ENCODE results near the gene UACA.

The UACA gene

DNA sequence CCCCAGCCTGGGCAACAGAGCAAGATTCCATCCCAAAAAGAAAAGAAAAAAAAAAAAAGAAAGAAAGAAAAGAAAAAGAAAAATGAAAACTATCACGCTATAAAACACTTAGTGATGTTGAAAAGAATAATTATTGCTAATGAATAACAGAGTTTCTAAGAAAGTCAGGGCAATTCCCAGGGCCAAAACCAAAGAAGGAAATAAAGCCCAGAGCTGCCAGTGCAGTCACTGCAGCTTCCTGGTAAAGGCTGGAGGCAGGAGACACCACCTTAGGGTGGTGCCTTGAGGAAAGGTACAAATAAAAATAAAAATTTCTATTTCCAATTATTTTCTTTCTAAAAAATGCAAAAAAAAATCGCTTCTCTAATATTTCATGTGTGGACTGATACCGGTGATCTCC lies 19.7 kb upstream of the UACA start:
- DNase-seq (ENCODE audit: low read depth, low spot score): no peak

DNA sequence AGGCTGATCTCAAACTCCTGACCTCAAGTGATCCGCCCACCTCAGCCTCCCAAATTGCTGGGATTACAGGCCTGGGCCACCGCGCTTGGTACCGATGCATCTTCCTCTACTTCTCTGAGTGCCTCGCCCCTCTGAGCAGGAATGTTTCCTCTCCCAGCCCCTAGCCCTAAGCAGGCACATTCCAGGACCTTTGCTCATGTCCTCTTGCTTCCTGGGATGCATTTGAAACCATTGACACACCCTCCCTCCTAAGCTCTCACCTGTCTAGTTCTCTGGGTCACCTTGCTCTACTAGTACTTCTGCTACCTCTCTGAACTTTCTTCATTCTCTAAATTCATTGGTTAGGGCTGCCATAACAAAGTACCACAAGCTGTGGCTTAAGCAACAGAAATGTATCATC lies 17.9 kb upstream of the UACA start:
- no peak for DNase-seq (ENCODE audit: low read depth, low spot score)

DNA sequence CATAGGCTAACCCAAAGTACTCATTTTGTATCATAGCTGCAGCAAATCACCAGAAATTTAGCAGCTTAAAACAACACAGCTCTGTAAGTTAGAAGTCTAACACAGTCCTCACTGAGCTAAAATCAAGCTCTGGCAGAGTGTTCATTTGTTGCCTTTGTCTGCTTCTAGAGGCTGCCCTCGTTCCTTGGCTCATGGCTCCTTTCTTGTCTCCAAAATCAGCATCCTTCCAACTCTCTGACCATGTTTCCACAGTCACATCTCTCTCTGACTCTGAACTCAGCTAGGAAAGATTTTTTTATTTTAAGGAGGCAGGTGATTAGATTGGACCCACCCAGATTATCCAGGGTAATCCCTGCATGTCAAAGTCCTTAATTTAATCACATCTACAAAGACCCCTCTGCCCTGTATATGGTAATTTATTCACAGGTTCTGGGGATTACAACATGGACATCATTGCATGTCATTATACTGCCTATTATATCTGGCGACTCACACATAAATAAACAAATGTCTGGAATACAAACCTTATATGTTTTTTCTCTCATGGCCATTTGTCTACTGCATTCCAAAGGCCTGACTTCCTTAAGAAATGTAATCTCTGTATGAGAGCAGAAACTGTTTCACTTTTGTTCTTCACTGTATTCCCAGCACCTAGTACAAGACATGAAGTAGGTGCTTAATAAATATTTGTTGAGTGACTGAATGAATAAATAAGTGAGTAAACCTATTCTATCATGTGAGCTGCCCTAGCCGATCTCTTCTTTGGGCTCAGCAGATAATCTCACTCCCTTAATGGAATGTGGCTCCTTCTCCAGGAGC lies 15.1 kb upstream of the UACA start:
- DNase-seq (ENCODE audit: low read depth, low spot score): no peak

DNA sequence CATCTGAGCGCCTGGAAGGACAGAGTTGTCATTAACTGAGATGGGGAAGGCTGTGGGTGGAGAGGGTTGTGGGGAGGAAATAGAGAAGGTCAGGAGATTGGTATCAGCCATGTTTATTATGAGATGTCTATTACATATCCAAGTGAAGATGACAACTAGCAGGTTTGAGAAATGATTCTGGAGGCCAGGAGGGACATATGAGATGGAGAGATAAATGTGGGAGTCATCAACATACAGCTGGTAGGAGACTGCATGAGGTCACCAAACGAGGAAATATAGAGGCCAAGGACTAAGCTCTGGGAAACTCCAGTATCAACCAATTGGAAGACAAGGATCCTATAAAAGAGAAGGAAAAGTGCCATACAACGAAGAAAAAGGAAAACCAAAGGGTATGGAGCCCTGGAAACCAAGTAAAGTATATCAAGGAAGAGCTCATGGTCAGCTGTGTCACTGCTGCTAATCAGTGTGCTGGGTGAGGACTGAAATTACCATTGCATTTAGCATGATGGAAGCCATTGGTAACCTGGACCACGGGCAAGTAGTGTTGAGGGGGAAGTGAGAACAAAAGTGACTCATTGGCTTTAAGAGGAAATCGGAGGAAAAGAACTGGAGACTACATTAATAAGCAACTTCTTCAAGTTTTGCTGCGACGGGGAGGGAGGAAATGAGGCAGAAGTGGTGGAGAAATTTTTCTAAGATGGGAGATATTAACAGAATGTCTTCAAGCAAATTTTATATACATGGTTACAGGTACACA lies 14.0 kb upstream of the UACA start:
- no peak for DNase-seq (ENCODE audit: low read depth, low spot score)

DNA sequence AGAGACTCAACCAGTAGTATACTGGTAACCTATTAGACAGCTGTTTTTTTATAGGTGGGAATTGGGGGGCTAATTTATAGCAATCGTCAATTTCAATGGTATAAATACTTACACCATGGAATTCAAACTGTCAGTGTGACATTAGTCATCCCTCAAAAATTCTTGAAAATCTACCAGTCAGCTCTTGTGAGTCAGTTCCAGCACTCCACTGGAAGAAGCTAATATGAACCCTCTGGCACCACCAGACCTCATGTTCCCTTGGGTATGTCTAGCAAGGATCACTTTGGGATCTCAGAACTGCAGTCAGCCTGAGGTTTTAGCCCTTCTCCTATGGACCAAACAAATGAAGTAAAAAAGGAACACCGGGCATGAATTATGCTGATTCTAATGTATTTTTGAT lies 11.8 kb upstream of the UACA start:
- no peak for DNase-seq (ENCODE audit: low read depth, low spot score)

DNA sequence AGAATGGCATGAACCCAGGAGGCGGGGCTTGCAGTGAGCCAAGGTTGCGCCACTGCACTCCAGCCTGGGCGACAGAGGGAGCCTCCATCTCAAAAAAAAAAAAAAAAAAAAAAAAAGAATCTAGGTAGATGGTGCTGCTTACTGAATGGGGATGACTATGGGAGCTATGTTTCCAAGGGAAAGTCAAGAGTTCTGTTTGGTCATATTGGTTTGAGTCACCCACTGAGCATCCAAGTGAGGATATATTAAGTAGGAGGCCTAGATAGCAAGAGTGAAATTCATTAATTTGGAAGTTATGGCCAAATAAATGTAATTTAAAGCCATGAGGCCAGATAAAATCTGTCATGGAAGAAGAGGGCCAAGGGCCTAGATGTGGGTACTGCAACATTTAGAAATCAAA lies 9.0 kb upstream of the UACA start:
- no peak for DNase-seq (ENCODE audit: low read depth, low spot score)

DNA sequence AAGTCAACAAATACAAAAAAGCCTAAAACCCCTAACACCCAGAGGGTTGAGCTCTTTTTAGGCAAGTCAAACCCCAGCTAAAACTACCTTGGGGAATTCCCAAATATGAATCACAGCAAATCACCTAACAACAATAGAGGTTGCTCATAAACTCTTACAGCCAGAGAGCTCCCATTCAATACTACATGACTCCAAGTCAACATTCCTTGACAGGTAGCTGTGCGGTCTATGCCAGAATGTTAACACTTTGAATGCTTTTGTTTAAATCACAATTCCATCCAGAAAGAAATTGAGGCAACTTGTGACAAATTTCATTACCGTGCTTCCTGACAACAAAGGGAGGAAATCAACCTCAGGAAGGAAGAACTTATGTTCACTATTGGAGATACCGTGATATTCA lies 7.5 kb upstream of the UACA start:
- no peak for DNase-seq (ENCODE audit: low read depth, low spot score)

DNA sequence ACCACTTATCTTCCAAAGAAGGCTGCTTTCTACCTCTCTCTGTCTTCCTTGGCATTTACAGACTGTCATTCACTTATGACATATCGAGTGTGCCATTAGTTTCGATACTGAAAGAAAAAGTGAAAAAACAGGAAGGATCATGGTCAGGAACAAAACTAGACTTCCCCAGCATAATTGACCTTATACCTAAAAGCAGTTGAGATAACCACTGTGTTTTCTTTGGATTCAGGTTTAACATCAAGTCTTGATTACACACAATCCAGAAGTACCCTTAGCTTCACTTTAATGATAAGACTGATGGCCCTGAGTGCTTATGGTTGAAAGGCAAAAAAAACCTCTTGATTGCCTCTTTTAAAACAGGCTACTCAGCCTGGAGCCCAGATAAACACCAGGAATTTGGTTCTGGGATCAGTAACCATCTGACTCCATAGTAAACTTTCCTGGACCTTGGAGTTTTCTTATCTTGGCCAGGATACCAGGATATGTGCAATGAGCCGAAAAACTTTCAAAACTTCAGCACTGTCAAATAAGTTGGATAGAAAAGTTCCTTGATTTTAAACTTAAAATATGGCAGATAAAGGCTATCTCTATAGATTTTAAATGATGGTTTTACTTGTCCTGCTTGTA lies 5.0 kb upstream of the UACA start:
- DNase-seq (ENCODE audit: low read depth, low spot score): no peak

DNA sequence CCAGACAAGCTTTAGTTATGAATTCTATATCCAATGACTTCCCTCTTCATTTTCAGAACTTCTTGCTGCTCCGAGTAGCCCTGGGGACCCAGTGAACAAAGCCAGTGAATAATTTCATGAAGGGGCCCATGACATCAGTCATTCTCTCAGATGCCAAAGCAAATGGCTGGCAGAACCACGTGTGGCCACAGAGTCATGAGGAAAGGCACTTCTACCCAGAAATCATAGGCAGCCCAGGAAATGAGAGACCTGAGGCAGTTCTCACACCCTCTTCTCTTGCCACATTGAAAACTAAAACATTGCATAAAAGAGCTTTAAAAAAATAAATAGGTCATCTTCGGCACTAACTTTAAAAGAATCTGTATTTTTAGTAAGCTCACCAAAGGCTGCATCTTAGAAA lies 4.3 kb upstream of the UACA start:
- no peak for DNase-seq (ENCODE audit: low read depth, low spot score)

DNA sequence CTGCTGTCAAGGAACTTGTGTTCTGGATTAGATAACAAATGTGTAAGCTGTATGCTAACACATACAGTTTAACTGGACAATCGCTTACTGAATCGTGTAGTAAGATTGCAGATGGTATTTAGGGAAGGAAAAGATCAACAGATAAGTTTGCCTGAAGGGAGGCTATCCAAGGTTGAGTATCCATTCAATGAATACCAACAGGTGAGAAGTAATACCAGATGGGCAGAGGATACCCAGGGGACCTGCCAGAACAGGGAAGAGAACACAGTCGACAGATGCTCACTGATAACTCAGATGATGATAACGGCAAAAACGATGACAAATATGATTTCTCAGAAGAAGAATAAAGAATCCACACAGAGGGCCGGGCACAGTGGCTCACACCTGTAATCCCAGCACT lies 3.2 kb upstream of the UACA start:
- DNase-seq (ENCODE audit: low read depth, low spot score): no peak

DNA sequence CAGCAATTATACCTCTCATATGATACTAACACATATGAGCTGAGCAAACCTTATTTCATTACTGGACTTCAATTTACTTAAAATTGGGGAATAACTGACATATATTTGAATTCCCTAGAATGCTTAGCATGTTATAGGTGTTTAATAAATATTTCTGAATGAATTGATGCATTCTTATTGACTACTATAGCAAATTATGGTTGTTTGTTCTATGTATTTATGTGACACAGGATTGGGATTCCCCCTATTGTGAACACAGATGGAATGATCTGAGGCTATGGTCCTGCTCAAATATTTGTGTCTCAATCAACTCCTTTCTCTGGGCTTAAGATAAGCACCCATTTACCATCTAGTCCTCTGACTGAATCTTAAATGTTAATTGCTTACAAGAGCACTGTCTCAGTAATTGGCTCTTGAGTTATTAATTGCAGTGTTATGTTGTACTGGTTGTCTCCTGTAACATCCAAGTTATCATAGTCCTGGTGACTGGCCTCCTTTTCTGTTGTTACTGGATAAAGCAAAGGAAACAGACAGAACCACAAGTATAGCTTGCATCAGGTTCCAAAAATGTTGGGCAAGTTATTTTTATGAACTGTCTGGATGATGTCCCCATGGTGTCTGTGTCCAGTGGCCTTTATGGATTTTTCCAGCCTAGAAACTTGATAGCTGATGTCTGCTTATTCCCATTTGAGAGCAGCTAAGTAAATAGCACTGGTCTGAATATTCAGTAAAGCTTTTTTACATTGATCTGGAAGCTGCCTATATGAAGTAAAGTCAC lies 2.3 kb upstream of the UACA start:
- no peak for DNase-seq (ENCODE audit: low read depth, low spot score)

DNA sequence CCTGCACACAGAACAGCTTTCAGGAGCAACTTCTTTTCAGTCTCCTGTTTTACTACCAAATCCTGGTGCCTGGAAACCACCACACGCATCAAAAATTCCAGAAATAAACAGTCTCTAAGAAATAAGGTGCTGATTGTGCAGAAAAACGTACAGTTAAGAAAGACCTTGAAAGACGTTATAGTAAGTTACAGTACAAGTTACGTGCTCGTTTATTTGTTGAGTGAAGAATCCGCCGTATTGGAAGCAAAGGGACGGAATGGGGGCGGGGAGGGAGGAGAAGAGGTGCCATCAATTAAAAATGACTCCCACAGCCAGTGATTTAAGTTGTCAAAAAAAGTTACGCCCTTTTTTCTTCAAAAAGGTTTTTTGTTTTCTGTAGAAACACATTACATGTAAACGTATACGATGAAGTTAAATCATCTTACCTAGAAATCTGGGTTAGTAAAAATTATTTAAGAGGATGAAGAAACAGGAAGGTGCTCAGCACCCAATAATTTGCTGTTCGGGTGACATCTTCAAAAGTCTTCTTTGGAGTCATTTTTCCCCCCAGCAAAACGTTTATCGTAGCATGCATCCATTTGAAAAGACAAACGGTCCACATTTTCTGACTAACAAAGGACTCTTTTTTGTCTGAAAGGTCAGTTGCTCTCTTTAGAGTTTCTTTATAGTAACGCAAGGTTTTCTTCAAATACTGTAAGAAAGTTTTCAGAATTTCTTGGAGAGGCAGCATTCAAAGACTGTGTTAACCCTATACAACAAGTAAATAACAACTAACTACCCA lies 782 bp upstream of the UACA start:
- DNase-seq (ENCODE audit: low read depth, low spot score): no peak

DNA sequence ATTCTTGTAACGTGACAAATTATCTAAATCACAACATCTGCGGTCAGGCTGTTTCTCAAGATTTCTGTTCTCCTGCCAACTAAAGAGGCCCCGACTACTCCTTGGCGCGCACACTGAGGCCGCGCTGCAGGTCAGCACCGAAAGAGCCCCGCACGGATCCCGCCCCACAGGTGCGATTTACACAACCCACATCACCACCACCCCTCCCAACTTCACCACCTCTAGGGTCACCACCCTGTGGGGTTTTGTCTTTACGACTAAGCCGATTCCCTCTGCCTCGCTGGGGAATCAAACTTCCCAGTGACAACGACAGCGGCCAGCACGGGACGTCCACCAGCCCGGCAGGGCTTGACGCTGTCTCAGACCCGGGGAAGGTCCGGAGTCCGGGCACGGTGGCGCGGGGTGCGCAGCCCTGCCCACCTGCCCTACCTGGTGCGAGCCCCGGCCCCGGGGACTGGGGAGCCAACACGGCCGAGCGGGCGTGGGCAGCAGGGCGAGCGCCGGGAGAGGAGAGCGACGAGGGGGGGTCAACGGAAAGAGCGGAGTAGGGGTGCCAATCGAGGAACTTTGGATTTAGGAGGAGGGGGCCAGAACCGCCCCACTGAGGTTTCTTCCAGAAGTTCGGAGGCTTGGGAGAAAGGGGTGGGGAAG lies 764 bp downstream of the UACA start:
- DNase-seq (ENCODE audit: low read depth, low spot score): no peak

DNA sequence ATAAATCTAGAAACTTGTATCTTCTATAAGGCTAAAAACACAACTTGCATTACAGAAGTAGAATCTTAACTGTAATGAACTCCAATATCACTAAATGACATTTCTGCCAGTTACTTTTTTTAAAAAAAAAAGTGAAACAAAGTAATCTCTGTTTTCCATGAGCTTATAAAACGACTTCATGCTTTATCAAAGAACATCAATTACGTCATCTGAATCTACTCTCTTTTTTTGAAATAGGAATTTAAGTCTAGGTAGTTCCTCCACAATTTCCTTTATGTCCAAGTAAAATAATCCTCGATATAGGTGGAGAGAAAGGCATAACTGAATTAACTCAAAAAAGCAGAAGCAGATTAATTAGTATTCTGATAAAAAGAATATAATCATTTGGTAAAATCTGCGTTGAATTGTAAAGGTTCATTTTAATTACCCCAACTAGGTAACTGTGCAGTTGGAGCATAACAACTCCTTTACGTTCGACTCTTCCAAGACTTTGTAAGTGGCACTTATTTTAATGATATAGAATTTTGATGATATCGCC lies 1.4 kb downstream of the UACA start:
- no peak for DNase-seq (ENCODE audit: low read depth, low spot score)

DNA sequence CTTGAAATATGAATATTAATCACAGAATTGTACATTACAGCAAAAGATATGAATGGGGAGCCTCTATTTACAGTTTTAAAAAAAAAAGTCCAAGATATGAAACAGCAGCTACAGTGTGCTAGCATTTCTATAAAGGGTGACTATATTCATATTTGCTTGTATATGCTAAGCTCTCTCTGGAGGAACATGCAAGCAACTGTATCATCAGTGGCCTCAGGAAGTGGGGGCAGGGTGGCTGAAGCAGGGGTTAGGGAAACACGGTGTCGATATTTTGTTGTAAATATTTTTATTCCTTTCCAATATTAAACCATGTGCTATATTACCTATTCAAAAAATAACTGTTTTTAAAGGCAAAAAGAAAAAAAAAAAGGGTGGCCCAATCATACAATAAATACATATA lies 2.3 kb downstream of the UACA start:
- DNase-seq (ENCODE audit: low read depth, low spot score): no peak

DNA sequence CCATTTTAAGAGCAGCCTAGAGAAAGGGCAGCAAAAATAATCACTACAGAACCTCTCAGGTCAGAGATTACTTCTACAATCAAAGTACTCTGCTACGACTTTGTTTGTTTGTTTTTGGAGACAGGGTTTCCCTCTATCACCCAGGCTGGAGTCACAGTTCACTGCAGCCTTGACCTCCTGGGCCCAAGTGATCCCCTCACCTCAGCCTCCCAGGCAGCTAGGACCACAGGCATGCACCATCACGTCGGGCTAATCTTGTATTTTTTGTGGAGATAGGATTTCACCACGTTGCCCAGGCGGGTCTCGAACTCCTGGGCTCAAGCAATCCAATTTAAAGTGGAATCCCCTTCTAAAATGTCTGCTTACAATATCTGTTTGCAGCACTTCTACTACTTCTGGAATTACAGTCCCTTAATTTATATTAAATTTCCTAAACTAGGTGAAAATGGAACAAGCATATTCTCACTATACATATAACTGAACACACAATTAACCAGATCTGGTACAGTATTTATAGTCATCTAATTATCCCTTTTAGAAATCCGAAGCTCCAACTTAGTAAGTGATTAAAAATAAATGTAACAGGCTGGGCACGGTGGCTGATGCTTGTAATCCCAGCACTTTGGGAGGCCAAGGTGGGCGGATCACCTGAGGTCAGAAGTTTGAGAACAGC lies 4.4 kb downstream of the UACA start:
- DNase-seq (ENCODE audit: low read depth, low spot score): no peak

DNA sequence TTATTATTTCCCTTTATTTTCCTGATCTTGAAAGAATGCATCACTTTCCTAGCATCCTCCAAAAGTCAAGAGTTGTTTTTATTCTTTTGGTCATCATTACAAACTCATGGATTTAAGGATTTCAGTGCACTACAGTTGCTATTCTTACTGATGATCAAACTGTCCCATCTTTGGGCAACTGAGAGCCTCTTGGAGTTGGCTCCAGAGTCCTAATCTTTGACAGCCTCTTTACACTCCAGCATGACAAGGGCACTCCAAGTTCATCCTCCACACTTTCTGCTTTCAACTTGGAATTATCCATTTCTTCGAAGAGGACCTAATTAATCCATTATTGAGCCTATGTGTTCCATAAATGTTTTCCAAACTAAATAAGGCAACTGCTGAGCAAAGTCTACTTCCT lies 5.7 kb downstream of the UACA start:
- DNase-seq (ENCODE audit: low read depth, low spot score): no peak

DNA sequence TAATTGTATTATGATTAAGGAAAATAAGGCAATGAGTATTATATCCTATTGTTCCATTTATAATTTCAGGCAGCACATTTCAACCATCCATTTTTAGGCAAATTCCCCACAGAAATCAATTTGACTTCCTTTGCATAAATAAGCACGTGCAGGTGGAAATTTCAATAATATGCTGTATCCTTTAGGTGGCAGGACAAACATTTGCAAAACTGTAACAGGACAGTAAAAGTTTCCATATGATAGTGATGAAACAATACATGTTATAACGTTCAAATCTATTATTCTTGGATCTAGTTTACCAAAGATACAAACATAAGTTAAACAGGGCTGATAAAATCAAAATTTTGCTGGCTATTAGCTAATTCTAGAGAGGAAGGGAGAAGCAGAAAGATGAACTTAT lies 8.5 kb downstream of the UACA start:
- no peak for DNase-seq (ENCODE audit: low read depth, low spot score)

DNA sequence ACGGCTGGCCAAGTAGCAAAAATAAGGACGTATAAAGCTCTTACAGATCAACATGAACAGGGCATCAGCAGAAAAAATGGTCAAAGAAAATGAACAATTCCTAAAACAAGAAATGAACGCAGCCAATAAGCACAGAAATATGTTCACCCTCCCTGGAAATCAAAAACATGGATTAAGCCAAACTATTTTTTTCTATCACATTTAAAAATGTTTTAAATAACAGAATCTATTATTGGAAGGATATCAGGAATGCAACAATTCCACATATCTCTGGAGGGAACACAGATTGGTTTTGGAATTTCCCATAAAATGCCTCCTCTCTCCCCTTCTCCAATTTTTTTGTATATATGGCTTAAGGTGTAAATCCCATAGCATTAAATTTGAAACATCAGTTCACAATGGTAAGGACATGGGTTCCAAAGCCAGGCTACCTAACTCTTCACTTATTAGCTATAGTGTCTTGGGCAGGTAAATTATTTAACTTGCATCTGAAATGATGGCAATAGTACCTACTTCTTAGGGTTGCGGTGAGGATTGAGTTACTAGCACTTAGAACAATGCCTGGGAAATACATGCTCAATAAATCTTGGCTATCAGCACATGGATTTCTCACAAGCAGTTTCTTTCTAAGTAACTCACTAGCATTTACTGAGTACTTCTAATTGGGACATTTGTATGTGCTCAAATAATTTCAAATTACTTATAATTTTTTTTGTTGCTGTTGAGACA lies 10.1 kb downstream of the UACA start:
- no peak for DNase-seq (ENCODE audit: low read depth, low spot score)
